Left renal pelvis (tissue), 4 donors: ENCODE data around the gene PTTG1IP2. TPM values are rescaled to one million over a fixed set of nuclear protein-coding genes. Genes with fewer than 3 reads are reported as not detected.
"Not testable (repeated sequence)": the region's sequence is repeated elsewhere in the genome, so short reads cannot be mapped to it uniquely, and the experiment has no call there.

Source experiments
- DNase-seq, 4 donors: peaks; one replicate each; pipeline ENCODE4 v3.0.0-alpha.2; 2013; ENCODE audit warnings: low read depth in 4 of 4, low spot score in 3 of 4
- polyA plus RNA-seq, 4 donors: library from polyadenylated mRNA; unstranded; fragments of 120-200 nt; gene quantifications; one replicate each; pipeline ENCODE4 v1.2.1, GENCODE V29; 2013; ENCODE audit not compliant: insufficient read length in 4 of 4

PTTG1IP2 gene
- not detected for polyA plus RNA-seq

DNA sequence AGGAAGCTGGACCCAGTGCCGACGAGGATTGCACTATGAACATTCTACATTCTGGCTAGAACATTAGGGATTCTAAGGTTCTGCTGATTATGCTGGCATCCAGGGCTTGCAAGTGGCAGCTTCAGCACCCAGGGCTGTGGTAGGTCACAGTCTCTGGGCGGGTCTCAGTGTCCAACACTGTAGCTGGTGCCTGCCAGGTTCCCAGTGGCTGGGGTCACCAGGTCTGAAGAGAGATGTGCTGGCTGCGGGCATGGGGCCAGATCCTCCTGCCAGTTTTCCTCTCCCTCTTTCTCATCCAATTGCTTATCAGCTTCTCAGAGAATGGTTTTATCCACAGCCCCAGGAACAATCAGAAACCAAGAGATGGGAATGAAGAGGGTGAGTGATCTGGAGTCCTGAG is at the start of gene PTTG1IP2:
Gene PTTG1IP2, plus strand, starts transcription at position 86 of the 400 bp plus-strand sequence. Its CDS starts 148 bp downstream, at position 234.
- no peak for DNase-seq

DNA sequence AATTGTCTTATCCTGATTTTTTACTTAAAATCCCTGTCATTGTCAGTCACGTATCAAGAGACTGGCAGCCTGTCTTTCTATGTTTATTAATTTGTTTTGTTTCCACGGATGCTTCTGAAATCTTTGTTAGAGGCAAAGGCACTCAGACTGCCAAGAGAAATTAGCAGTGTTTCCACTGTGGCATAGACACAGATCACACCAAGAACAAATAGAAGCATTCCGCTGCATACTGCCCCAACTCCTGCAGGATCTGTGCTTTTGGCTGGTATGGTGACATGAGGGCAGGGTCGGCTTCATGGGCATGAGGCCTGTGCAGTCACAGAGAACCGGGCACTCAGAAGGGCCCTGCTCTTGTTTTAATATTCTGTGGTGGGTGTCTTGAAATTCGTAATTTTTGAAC is 47.8 kb upstream of the PTTG1IP2 start:
- no peak for DNase-seq

DNA sequence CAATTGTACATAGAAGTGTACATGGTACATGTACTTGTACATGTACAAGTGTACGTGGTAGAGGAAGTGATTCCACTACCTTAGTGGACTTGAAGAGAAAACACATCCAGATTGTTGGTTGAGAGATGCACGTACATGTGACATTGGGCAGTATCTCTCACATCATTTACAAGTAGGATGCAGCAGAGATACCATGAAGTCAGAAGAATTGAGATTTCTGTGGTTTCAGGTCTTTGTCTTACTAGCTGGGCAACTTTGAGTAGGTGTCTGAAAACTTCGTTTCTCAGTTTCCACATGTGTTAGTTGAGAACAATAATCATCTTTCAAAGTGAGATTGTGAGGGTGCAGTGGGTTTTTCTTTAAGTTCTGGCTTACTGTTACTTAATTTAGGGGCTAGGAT is 44.7 kb upstream of the PTTG1IP2 start:
- DNase-seq = no peak

DNA sequence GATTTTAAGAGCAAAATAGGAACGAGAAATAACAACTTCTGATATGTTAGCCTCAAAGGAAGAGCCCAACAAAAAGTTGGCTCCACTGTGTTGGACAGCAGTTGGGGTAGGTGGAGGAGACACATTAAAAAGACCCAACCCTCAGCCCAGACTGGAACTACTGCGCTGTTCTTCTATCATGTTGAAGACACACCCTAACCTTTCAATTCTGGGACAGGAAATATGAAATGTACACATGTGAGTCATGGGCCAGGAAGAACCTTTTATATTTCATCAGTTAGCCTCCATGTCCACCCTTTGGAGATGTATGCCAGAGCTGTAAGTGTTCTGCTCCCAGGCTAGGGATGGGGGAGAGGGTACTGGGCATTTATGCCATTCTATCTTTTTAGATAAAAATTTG is 44.1 kb upstream of the PTTG1IP2 start:
- no peak for DNase-seq

DNA sequence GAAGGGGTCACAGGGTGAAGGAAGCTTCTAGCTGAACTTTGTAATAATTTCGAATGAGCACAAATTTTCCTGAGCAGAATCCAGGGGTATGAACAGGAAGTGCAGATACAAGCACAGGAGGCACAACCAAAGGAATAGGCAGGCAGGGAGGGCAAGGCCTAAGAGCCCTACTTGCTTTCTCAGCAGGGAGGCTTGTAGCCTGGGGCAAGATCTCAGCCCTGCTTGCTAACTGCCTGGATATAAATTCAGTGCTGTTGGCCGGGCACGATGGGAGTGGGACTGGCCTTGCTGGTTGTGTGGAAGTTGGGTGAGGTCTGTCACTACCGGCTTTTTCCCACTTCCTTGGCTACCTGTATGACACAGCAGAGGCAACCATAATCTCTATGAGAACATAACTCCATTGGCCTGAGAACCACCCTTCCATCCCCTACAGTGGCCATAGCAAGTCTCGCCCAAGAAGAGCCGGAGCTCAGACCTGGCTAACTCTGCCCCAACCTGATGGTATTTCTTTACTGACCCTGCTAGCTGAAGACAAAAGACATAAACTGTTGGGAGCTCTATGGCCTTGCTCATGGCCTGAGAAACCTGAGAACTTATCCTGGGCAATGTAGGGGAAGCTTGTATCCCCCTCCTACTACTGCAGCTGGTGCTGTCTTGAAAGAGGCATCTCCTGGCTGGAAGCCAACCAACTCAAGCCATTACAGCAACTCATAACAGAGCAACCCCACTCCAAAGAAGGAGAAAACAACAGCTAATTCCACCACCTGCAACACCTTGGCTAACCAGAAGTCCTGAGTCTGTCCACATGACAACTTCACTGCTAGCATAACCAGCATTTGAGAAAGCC is 38.6 kb upstream of the PTTG1IP2 start:
- DNase-seq = peak in 1 of 4 donors; percentile 29

DNA sequence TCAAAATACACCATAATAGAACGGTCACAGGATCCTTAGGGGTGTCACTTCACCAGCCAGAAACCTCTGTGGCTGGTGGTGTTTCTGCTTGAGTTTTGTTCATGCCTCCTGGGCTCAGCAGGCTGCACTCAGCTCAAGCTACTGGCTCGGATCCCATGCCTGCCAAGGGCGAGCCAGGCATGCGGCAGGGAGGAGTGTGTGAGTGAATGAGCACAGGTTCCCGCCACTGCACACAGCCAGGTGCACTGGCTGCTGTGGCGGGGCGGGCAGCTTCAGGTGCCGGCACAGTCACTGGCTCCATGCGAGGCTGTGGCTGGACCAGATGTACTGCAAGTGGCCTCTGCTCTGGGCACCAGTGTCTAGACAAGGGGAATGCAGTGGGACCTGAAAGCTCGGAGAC is 36.7 kb upstream of the PTTG1IP2 start:
- no peak for DNase-seq

DNA sequence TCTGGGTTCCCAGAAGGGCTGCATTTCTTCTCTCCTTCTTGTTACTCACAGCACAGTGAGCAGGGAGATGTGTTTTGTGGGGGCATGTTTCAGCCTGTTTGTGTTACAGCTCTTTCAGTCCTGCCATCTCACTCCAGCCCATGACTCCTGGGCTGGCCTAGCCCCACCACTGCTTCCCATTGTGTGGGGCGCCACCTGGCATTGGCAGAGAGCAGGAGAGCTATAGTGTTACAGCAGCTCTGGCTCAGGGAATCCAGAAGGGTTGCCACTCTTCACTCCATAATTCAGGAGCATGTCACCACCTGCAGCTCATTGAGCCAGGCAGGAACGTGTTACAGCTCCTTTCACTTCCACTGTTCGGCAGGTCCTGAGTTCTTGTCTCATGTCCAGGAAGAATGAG is 36.2 kb upstream of the PTTG1IP2 start:
- no peak for DNase-seq

DNA sequence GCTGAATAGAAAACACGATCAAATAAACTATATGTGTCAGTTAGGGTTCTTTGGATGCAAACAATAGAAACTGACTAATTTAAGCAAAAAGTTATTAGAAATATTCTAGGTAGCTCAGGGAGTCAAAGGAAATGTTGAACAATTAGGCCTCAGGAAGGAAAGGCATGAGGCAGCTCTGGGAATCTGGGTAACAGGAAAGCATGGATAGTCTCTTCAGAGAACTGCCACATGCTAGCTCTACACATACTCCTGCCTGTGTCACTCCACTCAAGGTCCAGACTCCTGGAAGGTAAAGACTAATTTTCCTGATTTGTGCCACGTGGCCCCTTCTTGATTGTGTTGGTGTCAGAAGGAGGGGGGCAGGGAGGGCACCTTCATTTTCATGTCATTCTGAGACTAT is 23.8 kb upstream of the PTTG1IP2 start:
- no peak for DNase-seq

DNA sequence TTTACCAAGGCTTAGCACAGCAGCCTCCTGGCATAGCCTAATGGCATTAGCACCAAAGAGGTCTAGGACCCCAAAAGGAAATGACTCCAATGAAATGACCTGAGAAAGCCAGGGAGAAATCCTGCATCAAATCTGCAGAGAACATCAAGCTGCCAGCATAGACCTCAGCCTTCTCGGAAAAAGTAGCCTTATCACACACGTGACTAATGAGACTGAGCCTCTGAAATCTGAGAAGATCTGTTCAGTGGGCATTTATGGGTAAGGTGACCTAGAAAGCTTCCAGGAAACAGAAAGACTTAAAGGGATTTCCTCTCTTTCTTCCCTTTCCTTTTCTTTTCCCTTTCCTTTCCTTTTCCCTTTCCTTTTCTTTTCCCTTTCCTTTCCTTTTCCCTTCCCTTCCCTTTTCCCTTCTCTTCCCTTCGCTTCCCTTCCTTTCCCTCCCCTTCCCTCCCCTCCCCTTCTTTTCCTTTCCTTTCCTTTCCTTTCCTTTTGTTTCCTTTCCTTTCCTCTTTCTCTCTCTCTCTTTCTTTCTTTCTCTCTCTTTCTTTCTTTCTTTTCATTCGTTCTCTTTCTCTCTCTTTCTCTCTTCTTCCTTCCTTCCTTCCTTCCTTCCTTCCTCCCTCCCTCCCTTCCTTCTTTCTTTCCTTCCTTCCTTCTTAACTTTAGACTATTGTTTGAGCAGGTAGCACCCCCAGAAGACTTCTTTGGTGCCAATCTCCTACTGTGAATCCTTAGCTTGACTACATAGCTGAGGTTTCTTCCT is 23.1 kb upstream of the PTTG1IP2 start:
- no peak for DNase-seq

DNA sequence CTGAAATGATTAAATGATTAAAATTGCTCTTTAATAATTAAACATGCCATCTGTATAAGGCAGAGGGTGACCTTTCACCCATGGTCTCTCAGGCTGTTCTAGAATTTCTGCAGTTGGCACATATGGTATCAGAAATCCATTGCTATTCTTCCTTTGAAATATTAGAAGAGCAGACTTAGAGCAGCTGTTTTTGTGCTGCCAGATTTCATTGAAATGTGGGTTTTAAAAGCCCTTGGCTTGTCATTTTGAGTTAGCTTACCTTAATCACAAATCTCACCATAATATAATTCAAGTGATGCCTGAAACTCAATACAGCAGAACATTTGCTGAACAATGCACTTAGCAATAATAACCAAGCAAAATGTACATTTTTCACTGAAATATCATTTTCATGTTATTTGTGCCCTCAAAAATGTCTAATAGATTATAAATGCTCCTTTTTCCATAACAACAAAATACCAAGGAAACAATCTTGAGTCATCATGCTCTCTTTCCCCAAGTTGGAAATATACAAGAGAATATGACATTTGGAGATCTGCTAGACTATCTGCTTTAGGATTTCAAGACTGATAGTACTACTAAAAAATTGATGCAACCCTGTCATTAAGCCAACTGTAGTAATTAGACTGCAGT is 16.1 kb upstream of the PTTG1IP2 start:
- no peak for DNase-seq

DNA sequence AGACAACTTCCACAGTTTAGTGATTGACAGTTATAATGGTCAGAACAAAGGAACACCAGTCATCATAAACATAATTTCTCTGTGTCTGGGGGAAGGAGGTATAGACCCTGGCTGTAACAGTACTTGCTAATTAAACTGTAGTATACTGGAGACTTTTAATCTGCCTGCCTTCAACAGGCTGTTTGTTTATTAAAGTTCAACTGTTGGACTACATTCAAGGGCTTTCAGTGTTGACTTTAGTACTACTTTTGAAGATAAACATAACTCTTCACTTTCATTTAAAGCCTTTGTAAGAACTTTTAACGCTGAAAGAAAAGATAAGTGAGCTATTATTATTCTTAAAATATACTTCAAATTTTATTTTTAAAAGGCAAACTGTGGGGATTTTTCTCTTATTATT is 15.5 kb upstream of the PTTG1IP2 start:
- no peak for DNase-seq

DNA sequence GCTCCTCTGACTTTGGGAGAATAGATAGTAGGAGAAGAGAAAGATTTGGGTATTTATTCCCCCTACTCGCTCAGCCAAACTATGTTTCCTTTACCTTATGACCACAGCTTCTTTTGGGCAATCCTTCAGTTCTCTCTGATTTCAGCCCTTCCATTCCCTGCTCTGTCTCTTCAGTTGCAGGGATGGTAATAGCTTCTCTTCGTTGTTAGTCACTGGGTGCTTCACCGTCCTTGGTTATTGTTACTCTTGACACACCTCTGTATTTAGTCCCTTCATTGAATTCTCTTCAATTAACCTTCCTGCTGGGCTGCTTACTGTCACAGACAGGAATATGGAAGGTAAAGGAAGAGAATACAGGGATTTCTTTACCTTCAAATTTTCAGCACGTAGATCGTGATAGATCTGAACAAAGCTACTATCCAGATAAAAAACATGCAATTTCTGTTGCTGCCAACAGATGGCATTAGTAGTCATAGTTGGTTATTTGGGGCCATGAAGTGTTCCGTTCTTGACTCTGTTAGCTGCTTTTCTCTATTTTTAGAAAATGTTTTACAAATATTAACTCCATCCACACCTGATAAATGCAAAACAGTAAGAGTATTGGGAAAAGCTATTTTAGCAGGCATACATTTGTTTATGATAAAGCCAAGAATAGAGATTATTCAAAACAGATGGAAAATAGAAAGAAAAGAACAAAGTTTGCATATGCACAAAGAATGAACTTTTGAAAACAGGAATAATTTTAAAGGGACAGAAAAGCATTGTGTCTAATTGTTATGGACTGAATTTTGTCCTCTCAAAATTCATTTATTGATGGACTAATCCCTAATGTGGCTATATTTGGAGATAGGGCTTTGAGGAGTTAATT is 14.0 kb upstream of the PTTG1IP2 start:
- peak; percentile 15 to 29 (median 26) for DNase-seq

DNA sequence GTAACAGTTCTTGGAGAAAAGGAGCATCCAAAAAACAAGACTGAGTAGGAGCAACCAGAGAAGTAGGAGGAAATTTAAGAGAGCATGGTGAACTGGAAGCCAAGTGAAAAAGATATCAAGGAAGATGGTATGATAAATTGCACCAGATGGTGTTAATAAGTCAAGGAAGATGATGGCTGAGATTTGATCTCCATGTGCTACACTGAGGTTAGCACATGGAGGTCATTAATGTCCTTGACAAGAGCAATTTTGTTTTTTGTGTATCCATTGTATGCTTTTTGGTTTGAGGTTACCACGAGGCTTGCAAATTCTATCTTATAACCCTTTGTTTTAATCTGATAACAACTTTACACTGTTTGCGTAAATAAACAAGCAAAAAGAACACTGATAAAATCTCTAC is 11.3 kb upstream of the PTTG1IP2 start:
- DNase-seq = no peak

DNA sequence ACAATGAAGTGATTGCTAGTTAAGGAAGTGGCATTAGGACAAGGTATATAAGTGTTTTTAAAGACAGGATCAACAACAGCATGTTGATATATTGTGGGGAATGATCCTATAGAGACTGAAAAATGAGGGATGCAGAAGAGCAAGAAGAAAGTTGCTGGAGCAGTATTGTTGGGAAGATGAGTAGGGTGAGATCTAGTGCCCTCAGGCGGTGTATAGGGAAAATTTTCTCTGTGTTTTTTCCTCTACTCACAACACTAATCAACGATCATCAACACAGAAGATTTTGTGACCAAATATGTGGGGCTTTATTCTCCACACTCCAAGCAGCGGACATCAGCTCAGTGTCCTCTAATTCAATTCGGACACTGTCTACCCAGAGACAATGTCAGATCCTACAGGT is 9.6 kb upstream of the PTTG1IP2 start:
- DNase-seq = no peak

DNA sequence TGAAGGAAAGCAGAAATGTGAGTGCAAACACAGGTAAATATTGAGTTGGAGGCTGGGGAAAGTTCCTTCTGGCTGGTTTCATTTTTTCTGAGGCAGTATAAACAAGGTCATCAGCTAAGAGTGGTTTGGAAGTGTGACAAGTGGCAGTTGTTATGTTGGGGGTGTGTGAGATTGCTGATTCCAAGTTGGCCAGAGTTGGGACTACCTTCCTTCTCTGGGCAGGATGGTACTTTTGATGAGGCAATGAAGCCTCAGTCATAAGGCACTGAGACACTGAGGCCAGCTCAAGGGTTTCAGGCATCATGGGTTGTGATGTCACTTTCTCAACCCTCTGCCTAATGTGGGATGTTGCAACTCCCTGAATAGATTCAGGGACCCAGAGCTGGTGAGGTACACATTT is 8.2 kb upstream of the PTTG1IP2 start:
- DNase-seq = no peak

DNA sequence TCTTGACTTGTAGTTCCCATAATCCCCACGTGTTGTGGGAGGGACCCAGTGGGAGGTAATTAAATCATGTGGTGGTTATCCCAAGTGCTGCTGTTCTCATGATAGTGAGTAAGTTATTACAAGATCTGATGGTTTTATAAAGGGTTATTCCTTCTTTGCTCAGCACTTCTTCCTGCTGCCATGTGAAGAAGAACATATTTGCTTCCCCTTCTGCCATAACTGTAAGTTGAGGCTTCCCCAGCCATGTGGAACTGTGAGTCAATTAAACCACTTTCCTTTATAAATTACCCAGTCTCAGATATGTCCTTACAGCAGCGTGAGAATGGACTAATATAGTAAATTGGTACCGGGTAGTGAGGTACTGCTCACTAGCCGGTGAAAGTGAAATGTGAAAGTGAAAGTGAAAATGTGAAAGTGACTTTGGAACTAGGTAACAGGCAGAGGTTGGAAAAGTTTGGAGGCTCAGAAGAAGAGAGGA is 6.2 kb upstream of the PTTG1IP2 start:
- not testable (repeated sequence) for DNase-seq

DNA sequence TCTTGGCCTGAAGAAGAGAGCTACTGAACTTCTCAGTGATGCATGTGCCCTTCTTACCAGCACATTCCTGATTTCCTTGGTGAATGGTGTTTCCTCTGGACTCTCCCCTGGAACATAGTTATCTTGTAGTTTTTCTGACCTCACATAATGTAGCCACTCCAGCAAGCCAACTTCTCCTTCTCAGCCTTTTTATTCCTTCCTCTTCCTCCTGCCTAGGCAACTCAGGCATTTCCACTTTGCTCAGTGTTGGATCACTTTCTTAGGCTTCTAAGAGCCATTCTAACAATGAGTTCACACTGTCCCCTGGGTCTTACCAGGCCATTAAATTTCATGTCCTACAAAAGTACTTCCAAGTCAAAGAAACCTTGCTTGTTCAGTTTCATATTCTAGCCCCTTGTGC is 3.6 kb upstream of the PTTG1IP2 start:
- no peak for DNase-seq

DNA sequence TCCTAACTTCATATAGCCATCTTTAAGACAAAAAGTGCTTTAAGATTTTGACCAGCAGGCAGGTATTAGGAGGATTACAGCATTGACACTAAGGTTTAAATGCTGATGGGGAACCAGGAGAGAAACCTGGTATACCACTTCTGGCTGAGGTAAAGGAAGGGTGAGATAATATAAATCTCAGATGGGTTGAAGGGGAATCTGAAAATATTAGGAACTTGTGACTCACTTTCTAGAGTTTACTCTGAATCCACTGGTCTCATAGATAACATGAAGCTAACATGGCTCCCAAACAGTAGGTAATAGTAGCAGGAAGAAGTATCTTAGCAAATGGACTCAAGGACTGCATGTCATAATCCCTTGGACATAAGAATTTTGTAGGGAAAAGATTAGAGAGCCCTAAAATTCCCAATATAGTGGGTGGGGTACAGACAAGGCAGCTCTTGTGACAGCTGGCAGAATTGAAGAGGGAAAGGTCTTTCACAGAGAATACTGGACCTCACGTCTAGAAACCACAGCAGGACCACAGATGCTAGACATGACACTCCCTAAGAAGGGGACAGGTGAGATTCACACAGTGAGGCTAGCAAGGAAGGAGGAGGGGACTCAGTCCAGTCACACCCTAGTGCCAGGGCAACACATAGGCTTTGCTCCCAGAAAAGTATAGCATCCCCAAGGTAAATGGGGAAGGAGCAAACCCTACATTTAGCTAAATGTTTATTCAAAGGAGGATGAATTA is 3.5 kb downstream of the PTTG1IP2 start:
- no peak for DNase-seq

DNA sequence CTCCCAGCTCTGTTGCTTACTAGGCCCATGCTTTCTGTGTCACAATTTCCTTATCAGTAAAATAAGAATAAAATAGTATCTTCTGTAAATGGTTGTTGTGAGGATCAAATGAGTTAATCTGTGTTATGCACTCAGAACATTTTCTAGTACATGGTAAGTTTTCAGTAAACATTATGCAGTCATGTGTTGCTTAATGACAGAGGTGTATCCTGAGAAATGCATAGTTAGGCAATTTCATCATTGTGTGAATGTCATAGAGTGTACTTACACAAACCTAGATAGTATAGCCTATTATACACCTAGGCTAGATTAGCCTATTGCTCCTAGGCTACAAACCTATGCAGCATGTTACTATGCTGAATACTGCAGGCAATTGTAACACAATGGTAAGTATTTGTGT is 4.4 kb downstream of the PTTG1IP2 start:
- DNase-seq = no peak
